ENCODE measurements around the gene GDF10.

DNA sequence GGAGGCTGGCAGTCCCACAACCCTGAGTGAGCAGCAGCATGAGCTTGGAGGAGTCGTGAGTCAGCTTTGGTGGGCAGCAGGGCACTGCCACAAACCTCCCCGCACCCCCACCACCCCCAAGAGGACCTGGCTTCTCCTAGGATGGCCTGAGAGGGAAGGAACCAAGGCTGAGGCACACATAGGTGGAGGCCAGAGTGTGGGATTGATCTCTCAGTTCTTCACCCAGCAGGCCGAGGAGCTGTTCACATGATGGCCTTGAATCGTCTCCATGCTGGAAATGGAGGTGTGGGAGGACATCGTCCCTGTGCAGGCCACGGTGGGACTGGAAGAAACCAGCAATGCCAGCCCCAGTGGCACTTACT is 17.4 kb upstream of the GDF10 start:
- TF ChIP-seq, protein P1, sequence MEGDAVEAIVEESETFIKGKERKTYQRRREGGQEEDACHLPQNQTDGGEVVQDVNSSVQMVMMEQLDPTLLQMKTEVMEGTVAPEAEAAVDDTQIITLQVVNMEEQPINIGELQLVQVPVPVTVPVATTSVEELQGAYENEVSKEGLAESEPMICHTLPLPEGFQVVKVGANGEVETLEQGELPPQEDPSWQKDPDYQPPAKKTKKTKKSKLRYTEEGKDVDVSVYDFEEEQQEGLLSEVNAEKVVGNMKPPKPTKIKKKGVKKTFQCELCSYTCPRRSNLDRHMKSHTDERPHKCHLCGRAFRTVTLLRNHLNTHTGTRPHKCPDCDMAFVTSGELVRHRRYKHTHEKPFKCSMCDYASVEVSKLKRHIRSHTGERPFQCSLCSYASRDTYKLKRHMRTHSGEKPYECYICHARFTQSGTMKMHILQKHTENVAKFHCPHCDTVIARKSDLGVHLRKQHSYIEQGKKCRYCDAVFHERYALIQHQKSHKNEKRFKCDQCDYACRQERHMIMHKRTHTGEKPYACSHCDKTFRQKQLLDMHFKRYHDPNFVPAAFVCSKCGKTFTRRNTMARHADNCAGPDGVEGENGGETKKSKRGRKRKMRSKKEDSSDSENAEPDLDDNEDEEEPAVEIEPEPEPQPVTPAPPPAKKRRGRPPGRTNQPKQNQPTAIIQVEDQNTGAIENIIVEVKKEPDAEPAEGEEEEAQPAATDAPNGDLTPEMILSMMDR (IDR thresholded peaks at IDR 0.05 in 8 of 11, conservative IDR thresholded peaks at IDR 0.05 in 3 of 11) = no peak
- TF ChIP-seq POLR2A (IDR thresholded peaks at IDR 0.05) = no peak
